ENCODE measurements around the gene MCL1. TPM values are rescaled to one million over a fixed set of nuclear protein-coding genes. Genes with fewer than 3 reads are reported as not detected.

MCL1 gene
- total RNA-seq, 1 donor from 2014 or later, result 394 TPM

- intact Hi-C loops (cut with DNase I), result loop anchor here (2.0 to 5.0 kb wide), 2 partner anchors 61 to 86 kb away; partner anchors contain the start of gene TARS2
- Histone ChIP-seq H3K36me3 (no peaks in the 10 kb centered on the region), H3K4me3 (peak overlapping the region; percentile 70 to 88), H3K9me3 (no peaks in the 10 kb centered on the region), H3K27ac (peak overlapping the region; percentile 97 to 100), H3K27me3 (no peaks in the 10 kb centered on the region), H3K4me1 (peaks cover 26 to 37% of the 10 kb centered on the region in 2 donors)
- DNase-seq (ENCODE audit: low spot score in 2 of 2), result no peak
- no peak for TF ChIP-seq CTCF (IDR thresholded peaks at IDR 0.05)
Observed at GRCh38 chr1:150548324-150548631, 31.1 kb downstream of the MCL1 start.

- no peak for DNase-seq (ENCODE audit: low spot score in 2 of 2)
- H3K27ac ChIP-seq, result no peak overlapping the region
- H3K4me3 ChIP-seq, result no peak overlapping the region
- intact Hi-C loops (cut with DNase I), result loop anchor here (5.0 kb wide), 1 partner anchor 84 kb away; no protein-coding TSS in a partner anchor
- peaks cover 12 to 21% of the 10 kb centered on the region in 2 donors for H3K4me1 ChIP-seq
- no peaks in the 10 kb centered on the region for H3K9me3 ChIP-seq
- no peak for TF ChIP-seq CTCF (IDR thresholded peaks at IDR 0.05)
- no peaks in the 10 kb centered on the region for H3K27me3 ChIP-seq
- H3K36me3 ChIP-seq, result no peaks in the 10 kb centered on the region
Observed at GRCh38 chr1:150546294-150546937, 33.0 kb downstream of the MCL1 start.

GRCh38 chr1:150545486-150546032 lies 33.9 kb downstream of the MCL1 start:
- Histone ChIP-seq H3K36me3 (no peaks in the 10 kb centered on the region), H3K27me3 (no peaks in the 10 kb centered on the region), H3K4me3 (no peak overlapping the region), H3K9me3 (no peaks in the 10 kb centered on the region), H3K27ac (no peak overlapping the region), H3K4me1 (peaks cover 8 to 13% of the 10 kb centered on the region in 2 donors)
- intact Hi-C loops (cut with DNase I), result loop anchor here (5.0 kb wide), 1 partner anchor 83 kb away; no protein-coding TSS in a partner anchor
- TF ChIP-seq CTCF (IDR thresholded peaks at IDR 0.05), result no peak
- DNase-seq (ENCODE audit: low spot score in 2 of 2), result no peak

- Histone ChIP-seq H3K27ac (peak overlapping the region in 1 of 2 donors; percentile 19), H3K27me3 (no peaks in the 10 kb centered on the region), H3K4me3 (no peak overlapping the region), H3K9me3 (no peaks in the 10 kb centered on the region), H3K36me3 (no peaks in the 10 kb centered on the region), H3K4me1 (peaks cover 0 to under 1% of the 10 kb centered on the region in 2 donors)
- TF ChIP-seq CTCF (IDR thresholded peaks at IDR 0.05), result no peak
- DNase-seq (ENCODE audit: low spot score in 2 of 2), result no peak
- intact Hi-C loops (cut with DNase I), result no loop called here
Observed at GRCh38 chr1:150544204-150544603, 35.2 kb downstream of the MCL1 start.

GRCh38 chr1:150543500-150544143 lies 35.8 kb downstream of the MCL1 start:
- H3K4me1 ChIP-seq, result peaks cover 0 to under 1% of the 10 kb centered on the region in 2 donors
- peak in 1 of 2 donors; percentile 79 for DNase-seq (ENCODE audit: low spot score in 2 of 2)
- intact Hi-C loops (cut with DNase I), result no loop called here

More at GRCh38 chr1:150543500-150544143, 35.8 kb downstream of the MCL1 start:
- TF ChIP-seq CTCF (IDR thresholded peaks at IDR 0.05), result no peak
- H3K27me3 ChIP-seq, result no peaks in the 10 kb centered on the region
- no peak overlapping the region for H3K4me3 ChIP-seq
- H3K27ac ChIP-seq, result no peak overlapping the region
- H3K9me3 ChIP-seq, result no peaks in the 10 kb centered on the region
- no peaks in the 10 kb centered on the region for H3K36me3 ChIP-seq

All from ascending aorta (tissue), 2 donors.